Adrenal gland (tissue), 5 donors: ENCODE measurements around the gene DPH3.
"Not testable (repeated sequence)": the region's sequence is repeated elsewhere in the genome, so short reads cannot be mapped to it uniquely, and the experiment has no call there.

Experiments
- CTCF ChIP-seq, 6 experiments: fragments of 450-650 bp in 4 of 6; fragments of 200-600 bp in 2 of 6; sonication (generic) in 1 of 6; IDR thresholded peaks; 1 replicate in 5 of 6; 2 replicates in 1 of 6; pipeline versions ENCODE4 v1.5.1 to v1.8.0; 2016 to 2021; ENCODE audit warnings: antibody characterized with exemption in 6 of 6, mild to moderate bottlenecking in 2 of 6, moderate library complexity in 1 of 6
- POLR2A ChIP-seq, 2 donors: fragments of 450-650 bp; IDR thresholded peaks; one replicate each; pipeline ENCODE4 v1.6.1; 2017; ENCODE audit warnings: antibody characterized with exemption in 2 of 2, mild to moderate bottlenecking in 2 of 2, moderate library complexity in 1 of 2
- donor health status: DM: no; HTN: no; CAD: no.

GRCh38 chr3:16310486-16310885 lies 45.7 kb upstream of the DPH3 start:
- TF ChIP-seq CTCF, POLR2A (IDR thresholded peaks at IDR 0.05): not testable (repeated sequence)
